Ascending aorta (tissue), 2 donors: ENCODE results near the gene SKIL. TPM values are rescaled to one million over a fixed set of nuclear protein-coding genes. Genes with fewer than 3 reads are reported as not detected.

Source experiments
- DNase-seq, 2 donors: peaks; one replicate each; pipeline ENCODE4 v3.0.0-alpha.2; 2019; ENCODE audit warnings: low spot score in 2 of 2
- H3K27ac ChIP-seq, 2 donors: fragments of 200-600 bp; sonication (generic); one replicate each; pipeline ENCODE4 v1.5.1; 2016 to 2017; ENCODE audit warnings: mild to moderate bottlenecking in 1 of 2
- H3K27me3 ChIP-seq: fragments of 200-600 bp; sonication (generic); one replicate; pipeline ENCODE4 v1.5.1; 2017
- H3K36me3 ChIP-seq, 2 donors: fragments of 200-600 bp; sonication (generic); one replicate each; pipeline ENCODE4 v1.5.1; 2016
- H3K4me1 ChIP-seq, 2 donors: fragments of 200-600 bp; sonication (generic); one replicate each; pipeline ENCODE4 v1.5.1; 2016 to 2017; ENCODE audit warnings: mild to moderate bottlenecking in 1 of 2
- H3K4me3 ChIP-seq, 2 donors: fragments of 200-600 bp; sonication (generic); one replicate each; pipeline ENCODE4 v1.5.1; 2016 to 2017; ENCODE audit warnings: mild to moderate bottlenecking in 1 of 2
- H3K9me3 ChIP-seq, 2 donors: fragments of 200-600 bp; sonication (generic); one replicate each; pipeline ENCODE4 v1.5.1; 2016
- CTCF ChIP-seq, 3 experiments: fragments of 200-600 bp in 2 of 3; fragments of 450-650 bp in 1 of 3; sonication (generic) in 2 of 3; IDR thresholded peaks; one replicate each; pipeline ENCODE4 v1.5.1; 2016 to 2019; ENCODE audit warnings: antibody characterized with exemption in 3 of 3, mild to moderate bottlenecking in 1 of 3, moderate library complexity in 1 of 3
- intact Hi-C: fragments of 100-400 bp; cut with DNase I; formaldehyde crosslinking; loops from one replicate; pipeline ENCODE4 v1.15.1; 2023
- total RNA-seq: library from RNA; depleted of rRNA; stranded (reverse); fragments of >200 nt; gene quantifications from one replicate; pipeline ENCODE4 v1.1.0, GENCODE V29; 2016

The SKIL gene
- total RNA-seq, 1 donor from 2014 or later, result 30.2 TPM

GRCh38 chr3:170443457-170443856 is 85.9 kb downstream of the SKIL start:
- no peaks in the 10 kb centered on the region for H3K36me3 ChIP-seq
- no peak for TF ChIP-seq CTCF (IDR thresholded peaks at IDR 0.05)
- H3K27ac ChIP-seq, result no peak overlapping the region
- DNase-seq, result no peak
- intact Hi-C loops, result no loop called here
- no peaks in the 10 kb centered on the region for H3K27me3 ChIP-seq
- H3K4me3 ChIP-seq, result no peak overlapping the region
- H3K9me3 ChIP-seq, result no peaks in the 10 kb centered on the region
- no peaks in the 10 kb centered on the region for H3K4me1 ChIP-seq

Other genes with a start within 250 kb of the SKIL start
- gene PHC3, start 176.0 kb upstream of the SKIL start, total RNA-seq, result 43.3 TPM
- 20.3 TPM for gene PRKCI, start 135.3 kb upstream of the SKIL start, total RNA-seq
- gene CLDN11, start 61.2 kb downstream of the SKIL start, total RNA-seq, result 7.0 TPM
- not detected for gene SLC7A14, start 228.4 kb downstream of the SKIL start, total RNA-seq